Heart right ventricle (tissue), 16 donors: ENCODE data around the gene SSNA1. TPM values are rescaled to one million over a fixed set of nuclear protein-coding genes. Genes with fewer than 3 reads are reported as not detected.

ENCODE experiments used
- ATAC-seq, 8 donors: fragments of 200-7000 bp; cut with Tn5 transposase; one replicate each; pipeline ENCODE4 v1.9.1; 2020; ENCODE audit warnings: mild to moderate bottlenecking in 8 of 8, moderate library complexity in 8 of 8, moderate number of reproducible peaks in 1 of 8
- DNase-seq, 2 donors: peaks; one replicate each; pipeline ENCODE4 v3.0.0-alpha.2; 2020
- H3K27ac ChIP-seq, 10 donors: fragments of 200-600 bp; sonication (generic) in 2 of 10; one replicate each; pipeline versions ENCODE4 v1.5.0 to v1.8.0; 2020 to 2022; ENCODE audit warnings: mild to moderate bottlenecking in 3 of 10
- H3K27me3 ChIP-seq, 7 donors: fragments of 200-600 bp; one replicate each; pipeline ENCODE4 v1.8.0; 2021 to 2022; ENCODE audit warnings: mild to moderate bottlenecking in 2 of 7
- H3K36me3 ChIP-seq, 9 donors: fragments of 200-600 bp; sonication (generic) in 1 of 9; one replicate each; pipeline versions ENCODE4 v1.5.0 to v1.8.0; 2020 to 2022; ENCODE audit warnings: mild to moderate bottlenecking in 2 of 9
- H3K4me1 ChIP-seq, 9 donors: fragments of 200-600 bp; sonication (generic) in 1 of 9; one replicate each; pipeline versions ENCODE4 v1.5.0 to v1.8.0; 2020 to 2022; ENCODE audit warnings: mild to moderate bottlenecking in 4 of 9
- H3K4me3 ChIP-seq, 10 donors: fragments of 200-600 bp; sonication (generic) in 2 of 10; one replicate each; pipeline versions ENCODE4 v1.5.0 to v1.8.0; 2020 to 2022; ENCODE audit warnings: mild to moderate bottlenecking in 7 of 10, moderate library complexity in 2 of 10
- H3K9me3 ChIP-seq, 11 donors: fragments of 200-600 bp in 10 of 11; sonication (generic) in 2 of 11; one replicate each; pipeline versions ENCODE4 v1.5.0 to v1.8.0; 2013 to 2022; ENCODE audit warnings: mild to moderate bottlenecking in 2 of 11, control low read depth in 1 of 11, moderate library complexity in 1 of 11
- CTCF ChIP-seq, 9 donors: fragments of 200-600 bp; sonication (generic) in 2 of 9; IDR thresholded peaks; one replicate each; pipeline versions ENCODE4 v1.5.0 to v1.8.0; 2021 to 2022; ENCODE audit warnings: antibody characterized with exemption in 9 of 9, mild to moderate bottlenecking in 5 of 9, moderate library complexity in 1 of 9
- WGBS, 2 donors: extraction: QIAGEN DNeasy Blood & Tissue Kit; methylation state at CpG; one replicate each; pipeline ENCODE4 v1.1.7; 2013; ENCODE audit warnings: inconsistent platforms in 1 of 2; 5-methylcytosine and 5-hydroxymethylcytosine counted together
- intact Hi-C, 10 donors: fragments of 100-400 bp; cut with DNase I; formaldehyde crosslinking; loops; one replicate each; pipeline versions ENCODE4 v1.11.1 to v1.14.2; 2022
- polyA plus RNA-seq, 2 donors: library from polyadenylated mRNA; stranded (reverse); fragments of 200-250 nt; gene quantifications; one replicate each; pipeline ENCODE4 v1.2.3, GENCODE V29; 2013
- total RNA-seq, 10 donors: library from RNA; stranded (reverse); fragmentation: NEBNext Ultra II Directional in 3 of 10; extraction: Animal tissue kit (Norgen Biotek cat#: 25700) in 3 of 10; gene quantifications; one replicate each; pipeline versions ENCODE4 v1.2.1 to v1.2.4, GENCODE V29; 2021 to 2023
- donor health status: Arrhythmogenic right ventricular cardiomyopathy.
- donor health status: ischemic (EF 13 %, LVEDD 7.1; RV severe dilation, severe dysfunction).
- donor health status: healthy with polysubstance abuse.
- donor health status: DM: no; HTN: yes; CAD: no.
- donor health status: DM: no; HTN: no; CAD: no.
- donor health status: ischemic (EF 25% LVEDD 6.9; RV normal size, moderate dysfunction).
- donor health status: ischemic (EF 25% LVEDD 5.7; RV mildly dilated, moderate dysfunction).
- donor health status: healthy.
- donor health status: DM: yes; HTN: yes; CAD: no.
- donor health status: Ischemic cardiomyopathy.
- donor health status: ischemic (EF 35%, LVEDD 5.7; RV mildly dilated, moderate dysfunction).
- donor health status: nonischemic (EF 11% LVEDD 7.7; RV severe dilation, severe dysfunction).
- donor health status: DM: yes; HTN: yes; CAD: no.
- donor health status: PGD.
- donor health status: ischemic (EF 29% LVEDD 5.4; RV normal size, mild dysfunction).
- donor health status: nonischemic (EF 23%, LVEDD 6.1; RV moderate dilation, normal function).

SSNA1 gene
- total and polyA plus RNA-seq, 12 donors, result 47.3 to 168 (median 57.6) TPM

- Histone ChIP-seq H3K36me3 (no peaks in the 10 kb centered on the region), H3K9me3 (no peaks in the 10 kb centered on the region), H3K27me3 (peaks cover 32 to 88% (median 82%) of the 10 kb centered on the region in 7 donors), H3K27ac (no peak overlapping the region), H3K4me1 (peaks cover 0 to 6% (median 5%) of the 10 kb centered on the region in 9 donors), H3K4me3 (no peak overlapping the region)
- TF ChIP-seq CTCF (IDR thresholded peaks at IDR 0.05), result no peak
- intact Hi-C loops, result loop anchor here in 1 of 10 donors (5.0 kb wide), 1 partner anchor 34 kb away; no protein-coding TSS in a partner anchor
- ATAC-seq (no peak), DNase-seq (no peak)
- 54 to 77% methylated on average over 4 of the region's 4 CpGs for WGBS, 2 donors
These were observed 45.0 kb upstream of the SSNA1 start for GRCh38 chr9:137143459-137143858.

GRCh38 chr9:137145731-137146526, 42.5 kb upstream of the SSNA1 start:
- intact Hi-C loops, result no loop called here
- Histone ChIP-seq H3K27ac (no peak overlapping the region), H3K4me3 (no peak overlapping the region), H3K4me1 (no peaks in the 10 kb centered on the region), H3K36me3 (no peaks in the 10 kb centered on the region), H3K9me3 (no peaks in the 10 kb centered on the region), H3K27me3 (peaks cover 11 to 76% (median 59%) of the 10 kb centered on the region in 7 donors)
- TF ChIP-seq CTCF (IDR thresholded peaks at IDR 0.05), result no peak
- WGBS, 2 donors, result 48 to 54% methylated on average over 46 to 49 of the region's 49 CpGs
- DNase-seq (no peak), ATAC-seq (no peak)

- TF ChIP-seq CTCF (IDR thresholded peaks at IDR 0.05), result no peak
- intact Hi-C loops, result no loop called here
- WGBS, 2 donors, result 56 to 59% methylated on average over 9 of the region's 9 CpGs
- H3K27ac ChIP-seq, result no peak overlapping the region
- peaks cover 8 to 70% (median 53%) of the 10 kb centered on the region in 7 donors for H3K27me3 ChIP-seq
- H3K36me3 ChIP-seq, result no peaks in the 10 kb centered on the region
- H3K4me1 ChIP-seq, result no peaks in the 10 kb centered on the region
- ATAC-seq (no peak), DNase-seq (no peak)
- no peak overlapping the region for H3K4me3 ChIP-seq
- H3K9me3 ChIP-seq, result no peaks in the 10 kb centered on the region
These were observed 42.0 kb upstream of the SSNA1 start for GRCh38 chr9:137146527-137146918.

GRCh38 chr9:137147091-137147792, 41.2 kb upstream of the SSNA1 start:
- no peak for DNase-seq
- no peak overlapping the region for H3K27ac ChIP-seq
- peaks cover 4 to 63% (median 46%) of the 10 kb centered on the region in 7 donors for H3K27me3 ChIP-seq
- intact Hi-C loops, result no loop called here
- H3K9me3 ChIP-seq, result no peaks in the 10 kb centered on the region
- 87 to 89% methylated on average over 23 to 26 of the region's 26 CpGs for WGBS, 2 donors
- no peaks in the 10 kb centered on the region for H3K36me3 ChIP-seq
- no peaks in the 10 kb centered on the region for H3K4me1 ChIP-seq
- TF ChIP-seq CTCF (IDR thresholded peaks at IDR 0.05), result no peak
- no peak for ATAC-seq
- H3K4me3 ChIP-seq, result no peak overlapping the region
